ENCODE results near the gene ANXA5. TPM values are rescaled to one million over a fixed set of nuclear protein-coding genes. Genes with fewer than 3 reads are reported as not detected.

The ANXA5 gene
- total and polyA plus RNA-seq, 9 of the 15 experiments (the other 6 are each of a cell fraction or from before 2014, with no cell fraction given): 49.9 to 131 (median 84.5) TPM

DNA sequence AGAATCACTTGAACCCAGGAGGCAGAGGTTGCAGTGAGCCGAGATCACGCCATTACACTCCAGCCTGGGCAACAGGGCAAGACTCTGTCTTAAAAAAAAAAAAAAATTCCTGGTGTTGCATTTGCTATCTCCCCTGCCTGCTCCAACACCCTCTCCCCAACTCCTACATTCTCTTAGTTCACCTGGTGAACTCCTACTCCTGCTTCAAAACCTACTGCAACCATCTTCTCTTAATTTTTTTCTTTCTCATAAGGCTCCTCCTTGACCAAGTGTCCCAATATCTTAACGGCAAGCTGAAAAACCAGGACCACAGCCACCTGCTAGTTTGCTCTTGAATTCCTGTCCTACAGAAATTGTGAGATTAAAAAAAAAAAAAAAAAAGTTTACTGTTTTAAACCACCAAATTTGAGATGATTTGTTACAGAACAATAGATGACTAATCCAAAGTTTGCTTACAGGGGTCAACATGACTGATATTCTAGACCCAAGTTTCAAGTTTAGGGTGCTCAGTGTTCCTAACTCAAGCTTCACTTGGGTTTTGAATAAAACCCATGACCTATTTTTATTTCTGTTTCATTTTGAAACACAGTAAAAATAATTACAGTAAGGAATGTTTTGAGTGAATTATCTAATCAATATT, 13.1 kb upstream of the ANXA5 start:
- Histone ChIP-seq H2AFZ (ENCODE audit: low read depth, low read length) (no peak overlapping the region), H3K27me3 (ENCODE audit: control insufficient read depth in 2 of 2, insufficient read depth in 2 of 2, low read length in 2 of 2) (peaks cover 0 to 6% of the 10 kb centered on the region in 2 experiments; a peak in 3 of 5 replicates), H3K36me3 (ENCODE audit: control insufficient read depth, insufficient read depth, low read length) (no peaks in the 10 kb centered on the region), H4K20me1 (replicated peaks; ENCODE audit: control insufficient read depth, insufficient read depth, low read length) (no peaks in the 10 kb centered on the region), H3K9me1 (ENCODE audit: control insufficient read depth, insufficient read depth, low read length) (no peaks in the 10 kb centered on the region), H3K4me1 (replicated peaks in 1 of 2; ENCODE audit: control insufficient read depth in 2 of 2, insufficient read depth in 2 of 2, low read length in 2 of 2) (peaks cover 5% of the 10 kb centered on the region in 2 experiments; a peak in 4 of 5 replicates), H3K9ac (ENCODE audit: insufficient read depth in 1 of 2, low read depth in 2 of 2, low read length in 2 of 2) (no peak overlapping the region), H3K79me2 (ENCODE audit: control insufficient read depth, insufficient read depth, low read length) (no peaks in the 10 kb centered on the region), H3K9me3 (replicated peaks; ENCODE audit: control insufficient read depth, insufficient read depth, low read depth, low read length) (no peaks in the 10 kb centered on the region), H3K4me3 (no peak overlapping the region), H3K27ac (ENCODE audit: extremely low read depth, low read depth, low read length) (no peak overlapping the region), H3K4me2 (ENCODE audit: insufficient read depth, low read length) (no peak overlapping the region)
- CTCF ChIA-PET (ENCODE audit: low intra/inter-chr PET ratio): no interaction called here
- POLR2A ChIA-PET: interaction anchor here (1.2 kb wide), 2 partner anchors 12 to 13 kb away, joined by 3 read pairs; partner anchors contain the start of gene ANXA5
- in situ Hi-C loops (cut with MboI) (no loop called here), intact Hi-C loops (cut with micrococcal nuclease) (no loop called here)
- FAIRE-seq (no peak), DNase-seq (ENCODE audit: extremely low read depth in 1 of 4, low spot score in 3 of 4) (no peak), ATAC-seq (no peak)
- BruUV-seq (replicated peaks): no TSS peak
- 20% methylated on average over 1 of the region's 3 CpGs for WGBS (ENCODE audit: insufficient coverage, low coverage, missing lambda C conversion rate)
- TF ChIP-seq SREBF2 (CRISPR knock-in tag; IDR thresholded peaks at IDR 0.05) (no peak), CCNT2 (IDR thresholded peaks at IDR 0.05; ENCODE audit: borderline replicate concordance, extremely low read depth, insufficient read length, low read depth, low read length) (no peak), ETV5 (CRISPR knock-in tag; IDR thresholded peaks at IDR 0.05; ENCODE audit: low read depth) (no peak), NR2C1 (IDR thresholded peaks at IDR 0.05) (no peak), NR2C1 (tag; IDR thresholded peaks at IDR 0.05) (no peak), ZNF77 (CRISPR knock-in tag; IDR thresholded peaks at IDR 0.05) (no peak), MIER1 (IDR thresholded peaks at IDR 0.05; ENCODE audit: low read depth) (no peak), KAT8 (IDR thresholded peaks at IDR 0.05; ENCODE audit: low read depth) (no peak), ZNF384 (IDR thresholded peaks at IDR 0.05; ENCODE audit: low read depth, low read length) (no peak), HMG20B (CRISPR knock-in tag; IDR thresholded peaks at IDR 0.05) (no peak)
- TF ChIP-seq, protein P1, sequence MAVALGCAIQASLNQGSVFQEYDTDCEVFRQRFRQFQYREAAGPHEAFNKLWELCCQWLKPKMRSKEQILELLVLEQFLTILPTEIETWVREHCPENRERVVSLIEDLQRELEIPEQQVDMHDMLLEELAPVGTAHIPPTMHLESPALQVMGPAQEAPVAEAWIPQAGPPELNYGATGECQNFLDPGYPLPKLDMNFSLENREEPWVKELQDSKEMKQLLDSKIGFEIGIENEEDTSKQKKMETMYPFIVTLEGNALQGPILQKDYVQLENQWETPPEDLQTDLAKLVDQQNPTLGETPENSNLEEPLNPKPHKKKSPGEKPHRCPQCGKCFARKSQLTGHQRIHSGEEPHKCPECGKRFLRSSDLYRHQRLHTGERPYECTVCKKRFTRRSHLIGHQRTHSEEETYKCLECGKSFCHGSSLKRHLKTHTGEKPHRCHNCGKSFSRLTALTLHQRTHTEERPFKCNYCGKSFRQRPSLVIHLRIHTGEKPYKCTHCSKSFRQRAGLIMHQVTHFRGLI (CRISPR knock-in tag; IDR thresholded peaks at IDR 0.05): no peak
- TF ChIP-seq, protein P2, sequence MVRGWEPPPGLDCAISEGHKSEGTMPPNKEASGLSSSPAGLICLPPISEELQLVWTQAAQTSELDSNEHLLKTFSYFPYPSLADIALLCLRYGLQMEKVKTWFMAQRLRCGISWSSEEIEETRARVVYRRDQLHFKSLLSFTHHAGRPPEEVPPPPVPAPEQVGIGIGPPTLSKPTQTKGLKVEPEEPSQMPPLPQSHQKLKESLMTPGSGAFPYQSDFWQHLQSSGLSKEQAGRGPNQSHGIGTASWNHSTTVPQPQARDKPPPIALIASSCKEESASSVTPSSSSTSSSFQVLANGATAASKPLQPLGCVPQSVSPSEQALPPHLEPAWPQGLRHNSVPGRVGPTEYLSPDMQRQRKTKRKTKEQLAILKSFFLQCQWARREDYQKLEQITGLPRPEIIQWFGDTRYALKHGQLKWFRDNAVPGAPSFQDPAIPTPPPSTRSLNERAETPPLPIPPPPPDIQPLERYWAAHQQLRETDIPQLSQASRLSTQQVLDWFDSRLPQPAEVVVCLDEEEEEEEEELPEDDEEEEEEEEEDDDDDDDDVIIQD (CRISPR knock-in tag; IDR thresholded peaks at IDR 0.05): no peak
- TF ChIP-seq, protein P3, sequence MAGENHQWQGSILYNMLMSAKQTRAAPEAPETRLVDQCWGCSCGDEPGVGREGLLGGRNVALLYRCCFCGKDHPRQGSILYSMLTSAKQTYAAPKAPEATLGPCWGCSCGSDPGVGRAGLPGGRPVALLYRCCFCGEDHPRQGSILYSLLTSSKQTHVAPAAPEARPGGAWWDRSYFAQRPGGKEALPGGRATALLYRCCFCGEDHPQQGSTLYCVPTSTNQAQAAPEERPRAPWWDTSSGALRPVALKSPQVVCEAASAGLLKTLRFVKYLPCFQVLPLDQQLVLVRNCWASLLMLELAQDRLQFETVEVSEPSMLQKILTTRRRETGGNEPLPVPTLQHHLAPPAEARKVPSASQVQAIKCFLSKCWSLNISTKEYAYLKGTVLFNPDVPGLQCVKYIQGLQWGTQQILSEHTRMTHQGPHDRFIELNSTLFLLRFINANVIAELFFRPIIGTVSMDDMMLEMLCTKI (IDR thresholded peaks at IDR 0.05; ENCODE audit: partially characterized antibody): no peak
- TF ChIP-seq, protein P4, sequence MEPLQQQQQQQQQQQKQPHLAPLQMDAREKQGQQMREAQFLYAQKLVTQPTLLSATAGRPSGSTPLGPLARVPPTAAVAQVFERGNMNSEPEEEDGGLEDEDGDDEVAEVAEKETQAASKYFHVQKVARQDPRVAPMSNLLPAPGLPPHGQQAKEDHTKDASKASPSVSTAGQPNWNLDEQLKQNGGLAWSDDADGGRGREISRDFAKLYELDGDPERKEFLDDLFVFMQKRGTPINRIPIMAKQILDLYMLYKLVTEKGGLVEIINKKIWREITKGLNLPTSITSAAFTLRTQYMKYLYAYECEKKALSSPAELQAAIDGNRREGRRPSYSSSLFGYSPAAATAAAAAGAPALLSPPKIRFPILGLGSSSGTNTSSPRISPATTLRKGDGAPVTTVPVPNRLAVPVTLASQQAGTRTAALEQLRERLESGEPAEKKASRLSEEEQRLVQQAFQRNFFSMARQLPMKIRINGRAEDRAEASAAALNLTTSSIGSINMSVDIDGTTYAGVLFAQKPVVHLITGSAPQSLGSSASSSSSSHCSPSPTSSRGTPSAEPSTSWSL (CRISPR knock-in tag; IDR thresholded peaks at IDR 0.05; ENCODE audit: borderline replicate concordance): no peak
- TF ChIP-seq, protein P5, sequence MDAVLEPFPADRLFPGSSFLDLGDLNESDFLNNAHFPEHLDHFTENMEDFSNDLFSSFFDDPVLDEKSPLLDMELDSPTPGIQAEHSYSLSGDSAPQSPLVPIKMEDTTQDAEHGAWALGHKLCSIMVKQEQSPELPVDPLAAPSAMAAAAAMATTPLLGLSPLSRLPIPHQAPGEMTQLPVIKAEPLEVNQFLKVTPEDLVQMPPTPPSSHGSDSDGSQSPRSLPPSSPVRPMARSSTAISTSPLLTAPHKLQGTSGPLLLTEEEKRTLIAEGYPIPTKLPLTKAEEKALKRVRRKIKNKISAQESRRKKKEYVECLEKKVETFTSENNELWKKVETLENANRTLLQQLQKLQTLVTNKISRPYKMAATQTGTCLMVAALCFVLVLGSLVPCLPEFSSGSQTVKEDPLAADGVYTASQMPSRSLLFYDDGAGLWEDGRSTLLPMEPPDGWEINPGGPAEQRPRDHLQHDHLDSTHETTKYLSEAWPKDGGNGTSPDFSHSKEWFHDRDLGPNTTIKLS (IDR thresholded peaks at IDR 0.05; ENCODE audit: borderline replicate concordance, low read depth): no peak
